Stimulated activated naive CD4-positive, alpha-beta T cell treated with Interleukin-2 at 50 U/mL for 16 hours (primary cell): ENCODE results near the gene SLC6A7.
"Not testable (repeated sequence)": the region's sequence is repeated elsewhere in the genome, so short reads cannot be mapped to it uniquely, and the experiment has no call there.

Experiments
- DNase-seq: peaks from one replicate; lab custom pipeline; 2025; lab: John Stamatoyannopoulos, UW

Gene SLC6A7

GRCh38 chr5:150241298-150242160, 51.7 kb downstream of the SLC6A7 start:
- DNase-seq = no peak

DNA sequence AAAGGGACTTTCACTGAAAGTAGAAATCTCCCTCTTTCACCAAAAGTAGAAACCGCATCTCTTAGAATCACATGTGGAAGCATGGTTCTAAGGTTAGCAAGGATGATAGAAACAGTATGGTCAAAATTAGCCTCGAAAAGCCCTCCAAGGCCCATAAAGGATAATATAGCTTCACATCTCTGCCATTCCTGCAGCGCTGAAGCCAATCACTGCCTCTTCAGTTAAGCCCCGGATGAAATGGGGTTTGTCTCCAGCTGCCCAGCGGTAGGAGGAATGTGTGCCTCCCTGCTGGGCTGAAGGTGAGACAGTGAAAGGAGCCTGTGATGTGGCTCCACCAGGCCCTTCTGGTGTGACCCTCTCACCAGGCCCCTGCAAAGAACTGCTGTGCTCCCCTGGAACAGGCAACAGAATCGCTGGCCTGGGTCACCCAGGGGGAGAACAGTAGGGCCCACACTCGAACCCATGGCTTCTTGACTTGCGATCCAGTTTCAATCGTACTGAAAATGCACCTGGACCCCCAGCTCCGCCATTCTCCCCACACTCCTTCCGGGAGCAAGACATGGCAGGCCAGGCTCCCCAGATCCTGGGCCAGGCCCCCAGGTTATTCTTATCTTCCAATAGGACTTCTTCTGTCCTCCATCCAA, 52.5 kb downstream of the SLC6A7 start:
- no peak for DNase-seq

GRCh38 chr5:150243590-150243989, 53.7 kb downstream of the SLC6A7 start:
- no peak for DNase-seq

GRCh38 chr5:150244209-150244608, 54.3 kb downstream of the SLC6A7 start:
- no peak for DNase-seq

GRCh38 chr5:150245111-150245789, 55.4 kb downstream of the SLC6A7 start:
- DNase-seq = no peak

- DNase-seq = no peak
Measured at GRCh38 chr5:150245808-150246207, 55.9 kb downstream of the SLC6A7 start.

GRCh38 chr5:150246429-150246828, 56.6 kb downstream of the SLC6A7 start:
- no peak for DNase-seq

DNA sequence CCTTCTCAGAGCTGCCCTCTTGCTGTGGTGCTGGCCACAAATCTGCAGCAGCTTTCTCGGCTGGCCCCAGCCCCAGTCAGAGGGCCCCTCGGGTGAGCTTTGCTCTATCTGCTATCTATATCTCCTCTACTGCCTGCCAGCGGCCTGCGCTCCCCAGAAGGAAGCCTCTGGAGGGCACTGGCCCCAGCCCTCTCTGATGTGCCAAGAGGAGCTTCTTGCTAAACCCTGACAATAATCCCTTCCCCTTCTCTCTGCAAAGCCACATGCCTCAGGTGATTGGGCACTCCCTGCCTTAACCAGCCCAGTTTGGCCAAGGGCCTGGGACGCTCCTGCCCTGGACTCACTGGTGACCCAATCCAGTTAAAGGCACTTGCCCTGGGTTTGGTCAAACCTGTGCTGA, 57.0 kb downstream of the SLC6A7 start:
- DNase-seq = no peak

DNA sequence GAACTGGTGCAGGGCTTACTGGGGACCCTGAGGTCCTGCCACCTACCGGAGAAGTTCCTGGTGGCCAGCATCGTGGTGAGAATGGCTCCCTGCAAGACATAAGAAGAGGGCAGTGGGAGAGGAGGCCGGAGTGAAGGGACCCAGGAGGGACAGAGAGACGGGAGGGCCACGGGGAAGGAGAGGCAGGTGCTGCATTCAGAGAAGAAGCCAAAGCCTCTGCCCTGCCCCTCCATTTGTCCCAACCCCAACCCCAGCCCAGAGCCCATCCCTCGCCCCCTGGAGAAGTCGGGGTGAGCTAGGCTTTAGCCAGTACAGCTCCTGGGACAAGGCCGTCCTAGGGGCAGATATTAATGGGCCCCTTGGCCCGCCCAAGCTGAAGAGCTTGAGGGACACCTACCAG, 57.9 kb downstream of the SLC6A7 start:
- DNase-seq = no peak

DNA sequence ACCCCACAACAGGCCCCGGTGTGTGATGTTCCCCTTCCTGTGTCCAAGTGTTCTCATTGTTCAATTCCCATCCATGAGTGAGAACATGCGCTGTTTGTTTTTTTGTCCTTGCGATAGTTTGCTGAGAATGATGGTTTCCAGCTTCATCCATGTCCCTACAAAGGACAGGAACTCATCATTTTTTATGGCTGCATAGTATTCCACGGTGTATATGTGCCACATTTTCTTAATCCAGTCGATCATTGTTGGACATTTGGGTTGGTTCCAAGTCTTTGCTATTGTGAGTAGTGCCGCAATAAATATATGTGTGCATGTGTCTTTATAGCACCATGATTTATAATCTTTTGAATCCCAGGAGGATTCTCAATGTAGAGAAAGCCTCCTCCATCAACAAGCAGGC, 58.6 kb downstream of the SLC6A7 start:
- DNase-seq = not testable (repeated sequence)

- no peak for DNase-seq
Measured at GRCh38 chr5:150248946-150249345, 59.1 kb downstream of the SLC6A7 start.

GRCh38 chr5:150249744-150250143, 59.9 kb downstream of the SLC6A7 start:
- DNase-seq = no peak

- no peak for DNase-seq
Measured at GRCh38 chr5:150251504-150251903, 61.6 kb downstream of the SLC6A7 start.

DNA sequence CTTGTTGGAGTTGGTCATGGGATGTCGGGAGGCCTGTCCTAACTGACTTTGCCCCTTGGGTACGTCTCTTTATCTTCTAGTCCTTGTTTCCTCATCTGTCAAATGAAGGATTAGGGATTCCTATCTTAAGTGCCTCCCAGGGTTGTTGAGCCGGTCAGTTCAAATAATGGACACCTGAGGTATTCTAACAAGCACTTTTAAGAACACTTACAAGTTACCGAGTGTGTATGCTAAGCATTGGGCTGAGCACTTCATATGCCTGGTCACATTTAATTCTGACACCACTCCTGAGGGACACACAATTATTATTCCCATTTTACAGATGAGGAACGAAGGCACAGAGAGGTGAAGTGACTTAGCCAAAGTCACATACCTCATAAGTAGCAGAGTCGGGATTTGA, 62.6 kb downstream of the SLC6A7 start:
- no peak for DNase-seq

DNA sequence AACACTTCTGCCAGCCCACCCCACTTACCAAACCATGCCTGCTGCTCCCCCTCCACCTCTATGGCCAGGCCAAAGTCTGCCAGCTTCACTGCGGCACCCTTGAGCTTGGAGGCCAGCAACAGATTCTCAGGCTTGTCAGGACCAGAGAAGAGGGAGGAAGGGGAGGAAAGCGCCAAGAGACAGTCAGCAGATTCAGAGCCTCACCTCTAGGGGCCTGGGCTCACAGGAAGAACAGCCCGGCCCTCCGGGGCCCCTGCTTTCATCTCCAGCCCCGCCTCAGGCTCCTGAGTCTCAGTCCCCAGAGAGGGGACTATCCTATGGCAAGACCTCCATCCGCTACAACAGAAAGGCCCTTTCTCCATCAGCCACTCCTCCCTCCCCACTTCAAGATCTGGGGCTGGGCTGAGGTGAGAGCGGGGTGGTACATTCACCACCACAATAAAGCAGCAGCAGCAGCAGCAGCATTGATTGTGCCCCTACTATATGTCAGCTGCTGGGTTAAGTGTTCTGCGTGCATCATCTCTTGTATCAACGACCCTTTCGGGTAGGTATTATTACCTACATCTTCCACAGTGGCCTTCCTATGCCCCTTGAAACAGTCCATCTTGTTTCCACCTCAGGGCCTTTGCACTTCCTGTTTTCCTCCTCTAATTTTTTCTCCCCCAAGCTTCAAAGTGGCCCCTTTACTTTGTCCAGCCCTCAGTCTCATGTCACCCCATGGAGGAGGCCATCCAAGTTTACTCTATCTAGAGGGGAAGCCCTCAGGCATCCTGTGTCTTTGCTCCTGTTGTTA, 63.8 kb downstream of the SLC6A7 start:
- DNase-seq = no peak

DNA sequence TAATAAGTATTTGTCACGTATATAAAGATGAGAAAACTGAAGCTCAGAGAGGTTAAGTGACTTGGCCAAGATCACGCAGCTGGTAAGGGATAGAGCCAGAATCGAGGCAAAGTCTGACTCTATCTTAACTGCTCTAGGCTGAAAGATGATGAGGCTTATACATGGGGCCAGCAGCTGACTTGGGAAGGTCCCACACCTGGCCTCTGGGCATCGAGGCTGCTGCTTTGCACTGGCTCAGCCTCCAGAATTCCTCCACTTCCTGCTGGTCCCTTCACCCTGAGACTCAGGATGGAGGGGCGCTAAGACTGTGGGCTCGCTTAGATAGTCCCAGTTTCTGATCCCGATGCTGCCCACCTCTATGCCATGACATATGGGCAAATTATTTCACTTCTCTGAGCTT, 64.5 kb downstream of the SLC6A7 start:
- DNase-seq = no peak

- DNase-seq = no peak
Measured at GRCh38 chr5:150254774-150255173, 64.9 kb downstream of the SLC6A7 start.

GRCh38 chr5:150255659-150256409, 66.0 kb downstream of the SLC6A7 start:
- no peak for DNase-seq

- no peak for DNase-seq
Measured at GRCh38 chr5:150256410-150257064, 66.7 kb downstream of the SLC6A7 start.

- DNase-seq = no peak
Measured at GRCh38 chr5:150257424-150257823, 67.6 kb downstream of the SLC6A7 start.

GRCh38 chr5:150258130-150258529, 68.3 kb downstream of the SLC6A7 start:
- no peak for DNase-seq
